HG03064 (cell line): ENCODE data around the gene GTF2A1.
"Not testable (repeated sequence)": the region's sequence is repeated elsewhere in the genome, so short reads cannot be mapped to it uniquely, and the experiment has no call there.

Experiments
- ATAC-seq: cut with Tn5 transposase; IDR thresholded peaks from one replicate; pipeline ENCODE4 v1.9.1; 2021; ENCODE audit warnings: low read depth; ENCODE audit not compliant: unreplicated experiment

The GTF2A1 gene

DNA sequence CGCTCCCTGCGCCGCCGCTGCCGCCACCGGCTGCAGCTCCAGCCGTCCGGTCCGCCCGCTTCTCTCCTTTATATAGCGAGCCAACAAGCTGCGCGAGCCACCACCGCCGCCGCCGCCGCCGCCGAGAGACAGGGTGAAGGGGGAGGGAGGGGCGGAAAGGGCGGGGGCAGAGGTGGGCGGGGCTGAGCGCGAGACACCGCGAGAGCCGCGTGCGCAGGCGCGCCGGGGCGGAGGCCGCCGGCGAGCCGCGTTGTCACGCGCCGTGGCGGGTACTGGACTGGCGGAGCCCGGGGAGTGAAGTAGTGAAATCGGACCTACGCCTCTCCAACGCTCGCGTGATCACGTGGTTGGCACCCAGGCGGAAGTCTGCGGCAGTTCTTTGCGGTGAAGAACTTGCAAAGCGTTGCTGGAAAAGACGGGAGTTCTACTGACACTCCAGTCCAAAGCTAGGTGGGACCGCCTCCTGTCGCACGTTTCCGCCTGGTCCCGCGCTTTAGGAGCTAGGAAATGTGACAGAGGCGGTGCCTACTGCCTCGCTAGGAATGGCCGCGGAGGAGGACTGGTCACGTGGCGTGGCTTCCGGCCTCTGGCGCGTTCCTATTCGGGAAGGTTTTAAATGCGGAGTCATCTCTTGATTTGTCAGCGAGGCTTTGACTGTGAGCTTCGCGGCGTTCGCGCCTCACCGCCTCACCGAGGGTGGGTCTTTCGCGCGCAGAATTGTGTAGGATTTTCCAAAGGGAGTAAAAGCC lies at the start of gene GTF2A1:
TSS of gene GTF2A1 (minus strand) at position 130 of the 749 bp plus-strand sequence. CDS start 441 bp downstream, outside the sequence.
- peak; percentile 76 for ATAC-seq

DNA sequence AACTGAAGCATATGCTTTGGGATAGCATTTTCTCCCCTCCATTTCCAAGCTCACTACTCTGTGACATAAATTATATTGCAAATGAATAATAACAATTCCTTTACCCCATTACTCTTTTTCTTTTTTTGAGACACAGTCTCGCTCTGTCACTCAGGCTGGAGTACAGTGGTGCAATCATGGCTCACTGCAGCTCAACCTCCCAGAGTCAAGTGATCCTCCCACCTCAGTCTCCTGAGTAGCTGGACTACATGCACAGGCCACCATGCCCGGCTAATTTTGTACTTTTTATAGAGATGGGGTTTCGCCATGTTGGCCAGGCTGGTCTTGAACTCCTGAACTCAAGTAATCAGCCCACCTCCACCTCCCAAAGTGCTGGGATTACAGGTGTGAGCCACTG lies 49.2 kb upstream of the GTF2A1 start:
- no peak for ATAC-seq

DNA sequence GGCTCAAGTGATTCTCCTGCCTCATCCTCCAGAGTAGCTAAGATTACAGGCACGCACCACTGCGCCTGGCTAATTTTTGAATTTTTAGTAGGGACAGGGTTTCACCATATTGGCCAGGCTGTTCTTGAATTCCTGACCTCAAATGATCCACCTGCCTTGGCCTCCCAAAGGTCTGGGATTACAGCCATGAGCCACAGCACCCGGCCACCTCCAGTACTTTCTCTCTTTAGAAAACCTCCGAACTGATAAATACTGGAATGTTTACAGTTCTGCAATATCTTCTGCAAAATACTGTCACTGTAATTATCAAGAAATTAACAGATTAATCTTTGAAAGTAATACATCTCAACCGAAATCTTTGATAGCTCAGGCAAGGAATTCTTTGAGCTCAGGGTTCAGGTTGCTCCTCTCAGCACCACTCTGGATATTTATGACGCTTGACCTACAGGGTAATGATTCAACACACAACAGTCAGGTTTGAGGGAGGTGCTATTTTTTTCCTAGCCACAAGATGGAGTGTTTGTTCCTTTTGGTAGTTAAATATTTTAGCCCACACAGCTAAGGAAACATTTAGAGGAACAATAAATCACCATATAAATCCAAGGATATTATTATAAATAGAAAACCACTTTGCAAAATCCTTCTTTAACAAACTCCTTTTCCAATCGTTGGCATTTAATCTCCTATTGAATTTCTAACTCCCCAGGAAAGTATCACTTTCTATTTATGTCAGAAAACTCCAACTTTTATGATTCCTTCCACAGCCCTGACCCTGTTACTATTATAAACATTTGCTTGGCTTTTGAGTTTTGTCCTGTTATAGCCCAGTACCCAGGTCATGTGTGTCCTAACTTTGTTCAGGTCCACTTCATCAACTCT lies 48.6 kb upstream of the GTF2A1 start:
- no peak for ATAC-seq

DNA sequence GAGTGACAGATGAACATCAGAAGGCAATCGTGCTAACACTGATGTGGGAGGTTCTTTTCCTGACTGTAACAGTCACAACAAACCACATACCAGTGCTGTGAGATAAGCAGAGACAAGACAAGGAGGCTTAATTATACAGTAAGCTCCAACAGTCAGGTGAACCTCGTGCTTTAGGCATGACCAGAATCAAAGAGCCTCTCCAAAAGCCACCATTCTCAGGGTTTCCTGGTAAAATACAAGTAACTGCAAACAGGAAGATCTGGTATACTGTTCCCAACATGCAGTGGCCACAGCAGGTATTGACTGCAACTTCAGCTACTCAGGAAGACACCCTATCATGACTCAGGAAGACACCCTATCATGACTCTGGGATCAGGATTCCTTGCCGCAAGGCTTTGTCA lies 47.3 kb upstream of the GTF2A1 start:
- no peak for ATAC-seq

DNA sequence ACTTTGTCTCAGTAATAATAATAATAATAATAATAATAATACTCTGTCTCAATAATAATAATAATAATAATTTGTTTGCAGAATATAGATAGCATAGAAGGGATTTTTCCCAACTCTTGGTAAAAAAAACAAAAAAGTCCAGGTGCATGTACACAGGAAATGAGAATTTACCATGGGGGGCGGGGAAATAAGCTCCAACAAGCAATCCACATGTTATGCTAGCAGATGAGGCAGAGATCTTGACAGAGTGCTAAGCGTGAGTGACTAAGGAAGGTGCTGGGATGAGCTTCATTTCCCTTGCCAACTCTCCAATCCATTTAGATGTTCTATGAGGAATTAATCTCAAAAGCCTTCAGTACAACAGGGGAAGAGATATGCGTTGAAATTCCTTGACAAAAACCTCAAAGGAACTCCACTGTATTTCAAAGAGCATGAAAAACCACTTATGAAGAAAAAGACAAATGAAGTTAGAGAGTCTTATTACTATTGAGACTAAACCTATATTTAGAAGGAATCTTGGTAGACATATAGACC lies 44.9 kb upstream of the GTF2A1 start:
- ATAC-seq, result no peak

DNA sequence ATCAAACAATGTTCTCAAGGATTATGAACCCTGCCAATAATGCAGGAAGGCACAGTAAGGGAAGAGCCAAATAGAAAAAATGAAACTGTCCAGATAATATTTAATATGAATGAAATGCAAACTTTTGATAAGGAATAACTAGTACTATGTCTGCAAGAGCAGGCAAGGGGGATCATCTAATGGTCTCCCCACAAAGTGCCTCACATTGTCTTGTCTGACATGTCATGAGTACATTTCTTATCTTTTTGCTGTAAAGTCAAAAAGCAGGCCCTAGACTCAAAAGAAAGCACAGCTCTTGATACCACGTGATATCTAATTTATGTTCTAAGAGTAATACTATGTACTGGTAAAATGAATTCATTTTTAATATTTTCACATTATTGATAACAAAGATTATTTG lies 43.9 kb upstream of the GTF2A1 start:
- ATAC-seq, result no peak

DNA sequence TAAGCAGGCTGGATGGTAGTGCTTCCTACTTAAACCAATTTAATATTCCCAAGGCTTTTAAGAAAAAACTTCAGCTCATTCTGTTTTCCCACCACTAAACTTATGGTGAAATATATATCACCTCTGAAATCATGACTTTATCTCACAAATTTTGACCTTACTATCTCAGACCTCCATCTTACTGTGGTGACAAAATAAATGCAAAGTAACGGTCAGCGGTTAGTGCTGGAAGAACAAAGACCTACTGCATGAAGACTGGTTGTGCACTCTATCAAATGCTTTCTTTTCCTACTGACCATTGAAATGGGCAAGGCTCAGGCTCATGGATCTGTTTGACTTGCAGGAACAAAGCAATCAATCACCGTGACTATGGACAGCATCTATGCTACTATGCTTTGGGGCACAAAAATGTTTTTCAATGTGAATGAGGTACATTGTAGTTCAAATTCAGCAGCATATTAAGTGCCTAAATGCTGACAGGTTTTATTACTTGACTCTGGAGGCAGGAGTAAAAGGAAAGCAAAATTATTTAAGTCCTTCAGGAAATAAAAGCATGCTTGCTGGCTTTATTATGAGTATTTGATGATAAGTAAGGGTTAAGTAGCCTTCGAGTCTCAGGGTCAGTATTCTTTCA lies 43.1 kb upstream of the GTF2A1 start:
- no peak for ATAC-seq

DNA sequence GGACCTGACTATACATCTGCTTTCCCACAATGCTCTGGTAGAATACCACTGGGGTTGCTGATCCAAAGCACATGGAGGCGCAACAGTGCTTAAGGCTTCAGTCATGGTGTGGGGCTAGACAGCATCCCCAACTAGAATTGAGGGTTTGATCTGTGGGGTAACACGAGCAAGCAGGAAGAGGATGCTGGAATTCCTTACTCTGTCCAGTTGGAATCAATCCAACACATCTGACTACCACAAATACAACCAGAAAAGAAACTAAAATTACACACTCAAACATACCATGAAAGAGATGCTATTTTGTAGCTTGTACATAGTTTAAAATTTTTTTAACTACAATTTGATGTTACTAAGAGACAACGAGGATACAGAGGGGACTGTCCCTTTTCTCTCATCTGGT lies 40.4 kb upstream of the GTF2A1 start:
- ATAC-seq, result no peak

DNA sequence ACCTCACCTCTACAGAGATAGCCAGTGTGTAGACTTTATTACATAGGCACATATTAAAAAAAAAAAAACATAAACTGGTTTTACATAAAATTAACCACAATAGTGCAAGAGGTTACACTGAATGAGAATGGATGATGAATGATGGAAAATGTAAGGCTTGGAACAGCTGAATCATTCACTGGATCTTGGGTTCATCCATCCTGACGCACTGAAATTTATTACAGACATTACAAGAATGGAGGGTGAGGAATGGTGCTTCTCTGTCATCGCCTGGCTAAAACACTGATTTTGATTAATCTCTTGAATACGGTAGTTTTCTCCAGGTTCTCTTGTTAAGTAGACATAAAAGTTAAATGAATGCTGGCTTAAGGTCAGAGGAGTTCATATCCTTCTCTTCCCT lies 40.0 kb upstream of the GTF2A1 start:
- no peak for ATAC-seq

DNA sequence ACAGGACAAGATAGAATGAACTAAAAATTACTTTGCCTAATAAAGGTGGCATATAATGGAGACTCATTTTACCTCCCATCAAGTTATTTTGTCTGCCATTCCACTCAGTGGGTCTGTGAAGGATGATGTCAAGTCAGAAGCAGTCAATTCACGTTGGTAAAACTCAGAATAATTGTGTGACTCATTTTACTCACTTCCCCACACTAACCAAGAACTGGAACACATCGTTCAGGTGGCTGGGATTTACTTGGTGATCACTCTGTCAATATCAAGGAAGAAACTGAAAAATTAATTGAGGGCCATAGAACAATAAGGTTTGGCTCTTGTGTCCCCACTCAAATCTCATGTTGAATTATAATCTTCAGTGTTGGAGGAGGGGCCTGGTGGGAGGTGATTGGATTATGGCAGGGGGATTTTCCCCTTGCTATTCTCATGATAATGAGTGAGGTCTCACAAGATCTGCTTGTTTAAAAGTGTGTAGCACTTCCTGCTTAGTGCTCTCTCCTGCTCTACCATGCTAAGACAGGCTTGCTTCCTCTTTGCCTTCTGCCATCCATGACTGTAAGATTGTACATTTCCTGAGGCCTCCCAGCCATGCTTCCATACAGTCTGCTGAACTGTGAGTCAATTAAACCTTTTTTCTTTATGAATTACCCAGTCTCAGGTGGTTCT lies 35.7 kb upstream of the GTF2A1 start:
- no peak for ATAC-seq

DNA sequence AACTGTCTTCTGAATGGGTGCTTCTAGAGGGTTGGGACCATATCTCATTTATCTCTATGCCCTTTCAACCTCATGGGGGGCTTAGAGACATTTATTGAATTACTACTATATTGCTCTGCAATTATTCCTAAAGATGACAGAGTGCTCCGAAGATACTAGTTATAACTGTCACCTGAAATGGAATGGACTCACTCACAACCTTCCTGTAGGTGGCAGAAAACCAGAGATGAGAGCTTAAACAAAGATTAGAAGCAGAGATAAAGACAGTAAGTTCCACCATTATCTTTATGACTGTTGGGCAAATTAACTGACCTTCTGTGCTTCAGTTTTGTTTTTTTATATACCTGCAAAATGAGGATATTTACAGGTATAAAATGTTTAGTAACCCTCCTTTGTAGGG lies 31.5 kb upstream of the GTF2A1 start:
- no peak for ATAC-seq

DNA sequence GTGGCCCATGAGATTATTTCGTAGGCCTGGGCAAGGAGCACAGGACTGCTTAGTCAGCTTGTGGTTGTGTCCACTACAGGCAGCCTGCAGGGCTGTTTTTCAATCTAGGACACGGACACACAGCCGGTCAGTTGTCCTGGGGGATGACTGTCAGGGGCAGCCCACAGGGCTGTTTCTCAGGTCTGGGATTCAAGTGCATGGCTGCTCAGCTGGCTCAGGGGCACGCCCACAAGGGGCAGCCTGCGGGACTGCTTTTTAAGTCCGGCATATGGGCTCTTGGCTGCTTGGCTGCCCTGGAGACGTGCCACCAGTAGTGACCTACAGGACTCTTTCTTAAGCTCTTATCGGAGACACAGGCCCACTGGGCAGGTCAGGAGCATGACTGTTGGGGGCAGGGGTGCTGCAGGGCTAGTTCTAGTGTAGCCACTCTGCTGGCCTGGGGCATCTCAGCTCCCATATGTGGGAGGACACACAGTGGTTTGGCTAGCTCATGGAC lies 26.6 kb upstream of the GTF2A1 start:
- no peak for ATAC-seq

DNA sequence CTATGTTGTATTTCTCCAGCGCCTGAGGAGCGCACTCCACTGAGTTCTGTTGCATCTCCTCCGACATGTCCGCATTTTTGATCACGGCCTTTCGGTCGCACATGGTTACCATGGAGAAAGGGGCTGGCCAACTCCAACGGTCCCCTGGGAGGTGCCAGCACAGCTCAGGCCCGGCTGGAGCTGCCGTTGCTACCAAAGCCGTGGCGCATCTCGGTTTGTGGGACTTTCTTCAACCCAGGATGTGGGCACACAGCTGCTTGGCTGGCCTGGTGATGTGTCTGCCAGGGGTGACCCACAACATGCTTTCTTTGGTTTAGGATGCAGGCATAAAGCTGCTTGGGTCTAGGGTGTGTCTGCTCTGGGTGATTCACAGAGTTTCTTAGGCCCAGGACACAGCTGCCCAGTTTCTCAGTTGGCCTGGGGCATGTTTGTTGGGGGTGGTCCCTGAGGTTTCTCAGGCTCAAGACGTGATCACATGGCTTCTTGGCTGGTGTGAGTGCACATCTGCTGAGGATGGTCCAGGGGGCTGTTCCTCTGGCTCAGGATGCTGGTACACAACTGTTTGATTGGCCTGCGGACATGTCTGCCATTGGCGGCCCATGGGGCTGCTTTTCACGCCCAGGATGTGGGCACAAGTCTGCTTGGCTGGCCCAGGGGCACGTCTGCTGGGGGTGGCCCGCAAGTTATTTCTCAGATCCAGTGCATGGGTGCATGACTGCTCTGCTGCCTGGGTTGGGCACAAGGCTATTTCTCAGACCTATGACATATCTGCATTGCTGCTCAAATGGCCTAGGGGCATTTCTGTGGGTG lies 25.9 kb upstream of the GTF2A1 start:
- no peak for ATAC-seq

DNA sequence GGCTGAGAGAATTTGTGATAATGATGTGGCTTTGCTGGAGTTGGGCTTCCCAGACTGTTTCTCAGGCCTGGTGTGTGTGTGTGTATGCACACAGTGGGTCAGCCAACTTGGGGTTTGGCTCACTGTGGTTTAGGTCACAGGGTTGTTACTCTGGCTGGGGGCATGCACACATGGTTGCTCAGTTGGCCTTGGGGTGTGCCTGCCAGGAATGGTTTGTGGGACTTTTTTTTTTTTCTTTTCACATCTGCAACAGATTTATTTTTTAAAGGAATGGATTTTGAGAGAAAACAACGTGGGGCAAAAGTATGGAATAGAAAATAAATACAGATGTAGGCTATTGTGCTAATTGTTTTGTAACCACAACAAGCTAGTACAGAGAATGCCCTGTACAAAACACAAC lies 25.0 kb upstream of the GTF2A1 start:
- ATAC-seq, result no peak

DNA sequence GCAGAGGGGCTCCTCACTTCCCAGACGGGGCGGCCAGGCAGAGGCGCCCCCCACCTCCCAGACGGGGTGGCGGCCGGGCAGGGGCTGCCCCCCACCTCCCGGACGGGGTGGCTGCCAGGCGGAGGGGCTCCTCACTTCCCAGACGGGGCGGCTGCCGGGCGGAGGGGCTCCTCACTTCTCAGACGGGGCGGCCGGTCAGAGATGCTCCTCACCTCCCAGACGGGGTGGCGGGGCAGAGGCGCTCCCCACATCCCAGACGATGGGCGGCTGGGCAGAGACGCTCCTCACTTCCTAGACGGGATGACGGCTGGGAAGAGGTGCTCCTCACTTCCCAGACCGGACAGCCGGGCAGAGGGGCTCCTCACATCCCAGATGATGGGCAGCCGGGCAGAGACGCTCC lies 23.7 kb upstream of the GTF2A1 start:
- not testable (repeated sequence) for ATAC-seq

DNA sequence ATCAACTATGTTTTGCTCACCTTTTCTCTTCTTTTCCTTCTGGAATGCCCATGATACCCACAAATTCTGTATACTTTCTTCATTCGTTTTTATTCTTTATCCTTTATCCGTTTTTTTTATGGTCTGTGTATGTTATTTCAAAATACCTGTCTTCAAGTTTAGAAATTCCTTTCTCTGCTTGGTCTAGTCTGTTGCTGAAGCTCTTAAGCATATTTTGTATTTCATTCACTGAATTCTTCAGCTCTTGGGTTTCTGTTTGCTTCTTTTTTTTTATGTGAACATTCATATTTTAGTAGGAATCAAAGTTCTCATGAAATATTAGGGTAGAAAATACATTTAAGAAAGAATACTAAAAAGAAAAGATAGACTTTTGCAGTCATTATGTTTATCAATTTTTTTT lies 22.7 kb upstream of the GTF2A1 start:
- ATAC-seq, result no peak

DNA sequence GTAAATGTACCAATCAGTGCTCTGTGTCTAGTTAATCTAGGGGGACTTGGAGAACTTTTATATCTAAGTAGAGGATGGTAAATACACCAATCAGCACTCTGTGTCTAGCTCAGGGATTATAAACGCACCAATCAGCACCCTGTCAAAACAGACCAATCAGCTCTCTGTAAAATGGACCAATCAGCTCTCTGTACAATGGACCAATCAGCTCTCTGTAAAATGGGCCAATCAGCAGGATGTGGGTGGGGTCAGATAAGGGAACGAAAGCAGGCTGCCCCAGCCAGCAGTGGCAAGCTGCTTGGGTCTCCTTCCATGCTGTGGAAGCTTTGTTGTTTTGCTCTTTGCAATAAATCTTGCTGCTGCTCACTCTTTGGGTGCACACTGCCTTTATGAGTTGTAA lies 16.1 kb upstream of the GTF2A1 start:
- ATAC-seq, result not testable (repeated sequence)

DNA sequence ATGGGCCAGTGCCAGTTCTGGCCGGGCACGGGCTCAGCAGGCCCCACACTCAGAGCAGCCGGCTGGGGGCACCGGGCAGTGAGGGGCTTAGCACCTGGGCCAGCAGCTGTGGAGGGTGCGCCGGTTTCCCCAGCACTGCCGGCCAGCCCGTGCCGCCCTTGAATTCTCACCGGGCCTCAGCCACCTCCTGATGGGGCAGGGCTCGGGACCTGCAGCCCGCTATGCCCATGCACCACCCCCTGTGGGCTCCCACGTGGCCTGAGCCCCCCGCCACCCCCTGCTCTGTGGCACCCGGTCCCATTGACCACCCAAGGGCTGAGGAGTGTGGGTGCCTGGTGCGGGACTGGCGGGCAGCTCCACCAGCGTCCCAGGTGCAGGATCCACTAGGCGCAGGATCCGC lies 15.4 kb upstream of the GTF2A1 start:
- ATAC-seq, result no peak

DNA sequence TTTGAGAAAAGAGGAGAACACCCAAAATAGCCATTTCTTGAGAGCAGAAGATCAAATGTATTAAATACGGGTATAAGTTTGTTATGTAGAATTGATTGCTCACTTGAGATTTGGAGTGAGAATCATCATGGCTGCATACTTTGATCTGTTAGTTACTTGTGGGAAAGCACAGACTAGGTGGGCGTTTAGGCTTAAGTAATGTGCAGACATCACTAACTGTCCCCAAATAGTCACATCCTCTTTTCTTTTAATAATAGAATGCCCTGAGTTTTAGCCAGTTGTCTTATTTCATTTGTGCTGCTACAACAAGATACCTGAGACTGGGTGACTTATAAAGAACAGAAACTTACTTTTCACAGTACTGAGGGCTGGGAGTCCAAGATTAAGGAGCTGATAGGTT lies 14.3 kb upstream of the GTF2A1 start:
- no peak for ATAC-seq

DNA sequence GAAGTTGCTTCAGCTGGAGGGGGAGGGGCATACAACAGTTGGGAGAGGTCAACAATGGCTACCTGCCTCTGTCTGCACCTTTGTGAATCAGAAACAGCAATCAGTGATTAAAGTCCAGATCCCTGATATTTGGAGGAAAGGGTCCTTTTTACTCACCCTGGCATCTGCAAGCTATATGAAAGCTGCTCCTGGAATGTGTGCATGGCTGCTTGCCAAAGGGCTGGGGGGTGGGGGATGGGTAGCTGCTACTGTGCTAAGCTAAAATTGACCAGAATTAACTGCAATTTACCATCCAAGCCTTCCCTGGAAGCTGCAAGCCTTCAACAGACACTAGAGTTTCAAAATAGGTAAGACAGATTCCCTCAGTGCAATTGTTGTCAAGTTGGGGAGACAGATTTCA lies 13.5 kb upstream of the GTF2A1 start:
- no peak for ATAC-seq
